Activated B cell treated with CpG ODN at 0.5 μM for 24 hours (primary cell): ENCODE measurements around the gene PIH1D1. TPM values are rescaled to one million over a fixed set of nuclear protein-coding genes. Genes with fewer than 3 reads are reported as not detected.
A peak's percentile ranks its signal among the peaks of the same experiment; 100 is the strongest.

Source experiments
- ATAC-seq: fragments of 200-7000 bp; cut with Tn5 transposase; one replicate; pipeline ENCODE4 v1.10.0; 2021; ENCODE audit warnings: low read depth, mild to moderate bottlenecking, moderate library complexity
- CTCF ChIA-PET: fragments of 350-600 bp; sonication (Branson Sonifier 250); formaldehyde crosslinking; loops from one replicate; lab custom pipeline; 2021; ENCODE audit warnings: antibody characterized with exemption; lab: Charles Lee
- POLR2A ChIA-PET: fragments of 350-600 bp; sonication (Branson Sonifier 250); formaldehyde crosslinking; loops from one replicate; lab custom pipeline; 2021; ENCODE audit warnings: antibody characterized with exemption; lab: Charles Lee
- DNase-seq: peaks from one replicate; pipeline ENCODE4 v3.0.0; 2022
- H3K27ac Mint-ChIP-seq: one replicate; pipeline ENCODE4 v1.8.0; 2020; ENCODE audit warnings: mixed read lengths
- H3K27me3 Mint-ChIP-seq: one replicate; pipeline ENCODE4 v1.8.0; 2021; ENCODE audit warnings: mixed read lengths
- H3K36me3 Mint-ChIP-seq: one replicate; pipeline ENCODE4 v1.8.0; 2021; ENCODE audit warnings: low read depth, mixed read lengths
- H3K4me1 Mint-ChIP-seq: one replicate; pipeline ENCODE4 v1.8.0; 2021; ENCODE audit warnings: mixed read lengths
- H3K4me3 Mint-ChIP-seq: one replicate; pipeline ENCODE4 v1.8.0; 2020; ENCODE audit warnings: mild to moderate bottlenecking, mixed read lengths
- H3K9me3 Mint-ChIP-seq: one replicate; pipeline ENCODE4 v1.8.0; 2020; ENCODE audit warnings: mixed read lengths
- CTCF ChIP-seq: fragments of 200-600 bp; IDR thresholded peaks from one replicate; pipeline ENCODE4 v1.8.0; 2022; ENCODE audit warnings: antibody characterized with exemption, mild to moderate bottlenecking
- intact Hi-C: fragments of 100-400 bp; cut with micrococcal nuclease; formaldehyde crosslinking; loops from one replicate; pipeline ENCODE4 v1.15.1; 2024
- total RNA-seq: library from RNA; stranded (reverse); gene quantifications from 2 replicates; pipeline ENCODE4 v1.2.3, GENCODE V29; 2022

Gene PIH1D1
- total RNA-seq, 1 donor from 2014 or later, result 110 TPM

GRCh38 chr19:49409441-49410029, 42.1 kb downstream of the PIH1D1 start:
- Mint-ChIP-seq H3K9me3 (no peaks in the 10 kb centered on the region), H3K27ac (peak overlapping the region; percentile 89), H3K4me1 (peaks cover 56% of the 10 kb centered on the region), H3K36me3 (no peaks in the 10 kb centered on the region), H3K4me3 (peak overlapping the region; percentile 67), H3K27me3 (no peaks in the 10 kb centered on the region)
- ChIA-PET CTCF (interaction anchor here (1.0 to 1.1 kb wide), 2 partner anchors 18 to 45 kb away, joined by 4 to 11 read pairs; no protein-coding TSS in a partner anchor), POLR2A (interaction anchor here (0.6 to 1.9 kb wide), 10 partner anchors 9 to 108 kb away, joined by 3 to 8 read pairs (median 4); partner anchors contain the start of genes ALDH16A1, CD37, KASH5 and PIH1D1)
- peak; percentile 83 for ATAC-seq
- intact Hi-C loops, result loop anchor here (2.0 kb wide), 1 partner anchor 13 kb away; the partner anchor contains the start of gene PTH2
- TF ChIP-seq CTCF, result no peak
- DNase-seq, result no peak

GRCh38 chr19:49408816-49409440, 42.7 kb downstream of the PIH1D1 start:
- H3K4me3 Mint-ChIP-seq, result peak overlapping the region; percentile 67
- no peaks in the 10 kb centered on the region for H3K36me3 Mint-ChIP-seq
- H3K27ac Mint-ChIP-seq, result peak overlapping the region; percentile 89
- no peak for TF ChIP-seq CTCF
- no peaks in the 10 kb centered on the region for H3K9me3 Mint-ChIP-seq
- ATAC-seq (peak; percentile 65), DNase-seq (no peak)
- intact Hi-C loops, result loop anchor here (2.0 kb wide), 1 partner anchor 14 kb away; the partner anchor contains the start of gene PTH2
- H3K4me1 Mint-ChIP-seq, result peaks cover 54% of the 10 kb centered on the region
- ChIA-PET POLR2A (interaction anchor here (0.7 to 1.9 kb wide), 8 partner anchors 11 to 108 kb away, joined by 3 to 8 read pairs (median 4); partner anchors contain the start of genes ALDH16A1, CD37, KASH5 and PIH1D1), CTCF (interaction anchor here (1.0 to 1.1 kb wide), 2 partner anchors 17 to 46 kb away, joined by 4 to 11 read pairs; no protein-coding TSS in a partner anchor)
- no peaks in the 10 kb centered on the region for H3K27me3 Mint-ChIP-seq

GRCh38 chr19:49407482-49408015, 44.1 kb downstream of the PIH1D1 start:
- CTCF ChIA-PET, result no interaction called here

GRCh38 chr19:49407079-49407478, 44.5 kb downstream of the PIH1D1 start:
- H3K27ac Mint-ChIP-seq, result no peak overlapping the region
- no peak for TF ChIP-seq CTCF
- no peaks in the 10 kb centered on the region for H3K27me3 Mint-ChIP-seq
- ATAC-seq (no peak), DNase-seq (no peak)
- no peak overlapping the region for H3K4me3 Mint-ChIP-seq
- H3K36me3 Mint-ChIP-seq, result no peaks in the 10 kb centered on the region
- H3K4me1 Mint-ChIP-seq, result peaks cover 61% of the 10 kb centered on the region
- ChIA-PET CTCF (no interaction called here), POLR2A (interaction anchor here (0.6 to 1.0 kb wide), 3 partner anchors 51 to 89 kb away, joined by 3 to 5 read pairs (median 3); no protein-coding TSS in a partner anchor)
- intact Hi-C loops, result no loop called here
- no peaks in the 10 kb centered on the region for H3K9me3 Mint-ChIP-seq

More at GRCh38 chr19:49407482-49408015, 44.1 kb downstream of the PIH1D1 start:
- Mint-ChIP-seq H3K9me3 (no peaks in the 10 kb centered on the region), H3K27me3 (no peaks in the 10 kb centered on the region), H3K4me1 (peaks cover 64% of the 10 kb centered on the region), H3K4me3 (no peak overlapping the region), H3K27ac (no peak overlapping the region), H3K36me3 (no peaks in the 10 kb centered on the region)
- DNase-seq (no peak), ATAC-seq (no peak)
- intact Hi-C loops, result loop anchor here (2.0 kb wide), 1 partner anchor 15 kb away; the partner anchor contains the start of gene PTH2
- POLR2A ChIA-PET, result interaction anchor here (0.6 to 1.0 kb wide), 2 partner anchors 51 to 88 kb away, joined by 3 to 5 read pairs; no protein-coding TSS in a partner anchor
- TF ChIP-seq CTCF, result no peak
